CMK (cell line): ENCODE data around the gene SCAF11.

Source experiments
- DNase-seq: peaks from one replicate; pipeline ENCODE4 v3.0.0-alpha.2; 2010; ENCODE audit warnings: low read depth

The SCAF11 gene

GRCh38 chr12:45981075-45981837 lies 9.1 kb downstream of the SCAF11 start:
- no peak for DNase-seq

DNA sequence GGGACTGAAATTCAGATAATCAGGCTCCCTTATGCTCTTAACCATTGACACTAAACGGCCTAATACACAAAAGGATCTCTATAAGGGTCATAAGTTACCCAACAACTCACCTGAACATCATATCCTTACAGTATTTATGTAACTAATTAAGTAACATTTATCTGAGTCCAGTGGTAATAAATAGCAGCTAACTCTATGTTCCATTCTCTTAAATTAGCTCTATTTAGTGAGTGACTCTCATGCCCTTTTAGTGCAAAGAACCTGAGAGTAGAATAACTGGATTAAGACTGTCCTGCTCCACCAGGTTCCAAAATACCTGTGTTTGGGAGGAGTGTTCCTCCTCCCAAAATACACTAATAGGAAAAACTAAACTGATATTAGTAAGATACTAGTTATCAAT lies 9.8 kb downstream of the SCAF11 start:
- DNase-seq: no peak

- DNase-seq: no peak
These were observed 12.3 kb downstream of the SCAF11 start for GRCh38 chr12:45978108-45978507.

DNA sequence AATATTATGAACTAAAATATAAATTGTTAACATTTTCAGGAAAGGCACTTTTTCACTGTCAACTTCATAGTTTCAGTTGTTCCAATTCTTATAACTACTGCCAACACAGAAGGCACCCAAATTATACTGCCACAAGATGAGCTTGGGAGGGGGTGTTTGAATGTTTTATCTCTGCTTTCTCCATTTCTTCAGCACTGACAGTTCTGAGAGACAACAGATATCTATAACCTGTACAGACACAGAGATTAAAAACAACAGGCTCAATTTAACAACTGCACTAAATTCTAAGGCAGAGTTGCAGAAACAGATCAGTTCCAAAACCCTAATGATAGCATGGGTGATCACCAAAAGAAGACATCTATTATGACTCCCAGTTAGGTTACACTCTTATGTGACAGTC lies 12.8 kb downstream of the SCAF11 start:
- DNase-seq: no peak

DNA sequence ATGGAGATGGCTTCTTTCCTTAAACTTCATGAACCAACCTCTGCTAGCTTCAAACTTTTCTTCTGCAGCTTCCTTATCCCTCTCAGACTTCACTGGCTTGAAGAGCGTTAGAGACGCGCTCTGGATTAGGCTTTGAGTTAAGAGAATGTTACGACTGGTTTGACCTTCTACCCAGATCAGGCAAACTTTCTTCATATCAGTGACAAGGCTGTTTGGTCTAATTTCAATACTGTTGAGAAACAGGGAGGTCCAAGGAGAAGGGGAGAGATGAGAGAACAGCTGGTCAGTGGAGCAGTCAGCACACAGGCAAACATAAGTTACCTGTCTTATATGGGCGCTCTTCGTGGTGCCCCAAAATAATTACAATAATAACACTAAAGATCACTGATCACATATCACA lies 14.9 kb downstream of the SCAF11 start:
- no peak for DNase-seq

- DNase-seq: no peak
These were observed 15.5 kb downstream of the SCAF11 start for GRCh38 chr12:45974883-45975282.

DNA sequence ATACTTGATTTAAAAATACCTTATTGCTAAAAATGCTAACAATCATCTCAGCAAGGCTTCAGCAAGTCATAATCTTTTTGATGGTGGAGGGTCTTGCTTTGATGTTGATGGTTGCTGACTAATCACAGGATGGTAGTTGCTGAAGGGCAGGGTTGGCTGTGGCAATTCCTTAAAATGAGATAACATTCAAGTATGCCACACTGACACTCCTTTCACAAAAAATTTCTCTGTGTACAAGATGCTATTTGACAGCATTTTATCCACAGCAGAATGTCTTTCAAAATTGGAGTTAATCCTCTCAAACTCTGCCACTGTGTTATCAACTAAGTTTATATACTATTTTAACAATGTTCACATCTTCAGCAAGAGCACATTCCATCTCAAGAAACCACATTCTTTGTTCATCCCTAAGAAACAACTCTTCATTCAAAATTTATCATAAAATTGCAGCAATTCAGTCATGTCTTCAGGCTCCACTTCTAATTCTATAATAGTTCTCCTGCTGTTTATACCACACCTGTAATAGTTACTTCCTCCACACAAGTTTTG lies 16.1 kb downstream of the SCAF11 start:
- DNase-seq: no peak

- no peak for DNase-seq
These were observed 16.8 kb downstream of the SCAF11 start for GRCh38 chr12:45973526-45973925.

DNA sequence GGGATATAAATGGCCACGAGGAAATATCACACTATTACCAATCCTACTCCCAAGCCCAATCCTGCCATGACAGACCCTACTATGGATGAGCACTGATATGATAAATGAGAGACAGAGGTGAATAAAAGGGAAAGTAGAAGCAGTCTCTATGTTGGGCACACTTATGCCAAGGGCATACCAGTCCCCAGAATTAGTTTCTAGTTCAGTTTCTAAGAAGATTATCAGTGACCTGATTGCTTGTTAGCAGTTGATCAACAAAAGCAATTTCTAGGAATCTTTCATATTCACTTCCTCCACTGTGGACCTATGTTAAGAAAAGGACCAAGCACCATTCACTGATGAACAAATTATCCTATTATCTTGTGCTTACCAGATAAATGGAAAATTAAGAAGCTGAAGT lies 20.0 kb downstream of the SCAF11 start:
- no peak for DNase-seq

DNA sequence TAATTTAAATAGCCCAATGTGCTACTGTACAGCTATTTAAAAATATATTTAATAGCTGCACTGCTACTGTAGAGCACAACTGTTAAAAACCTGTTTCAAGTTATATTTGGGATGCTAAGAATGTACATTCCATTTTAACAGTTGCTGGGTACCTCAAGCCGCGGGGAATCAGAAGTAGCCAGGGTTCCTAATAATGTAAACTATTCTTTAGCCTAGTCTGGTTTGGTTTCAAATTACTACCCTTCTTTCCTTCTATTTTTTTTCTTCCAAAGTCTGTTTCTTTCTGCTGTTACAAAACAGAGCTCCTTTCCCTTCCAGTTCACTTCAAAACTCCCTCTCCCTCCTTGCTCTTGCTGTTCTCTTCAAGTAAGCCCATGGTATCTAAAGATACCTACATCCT lies 21.3 kb downstream of the SCAF11 start:
- DNase-seq: no peak

DNA sequence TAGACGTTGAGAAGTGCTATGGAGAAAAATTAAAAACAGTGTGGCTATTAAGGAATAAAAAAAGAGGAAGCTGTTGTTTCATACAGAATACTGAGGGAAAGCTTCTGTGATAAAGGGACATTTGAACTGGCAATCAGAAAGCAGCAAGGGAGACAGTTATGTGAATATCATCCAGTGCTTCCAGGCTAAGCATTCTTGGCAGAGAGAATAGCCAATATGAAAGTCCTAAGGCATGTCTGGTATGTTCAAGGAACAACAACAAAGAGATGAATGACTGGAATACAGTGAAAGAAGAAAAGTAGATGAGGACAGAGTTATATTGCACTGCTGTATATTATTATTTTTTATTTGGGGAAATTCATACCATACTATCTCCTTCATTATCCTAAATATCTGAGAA lies 23.9 kb downstream of the SCAF11 start:
- no peak for DNase-seq

DNA sequence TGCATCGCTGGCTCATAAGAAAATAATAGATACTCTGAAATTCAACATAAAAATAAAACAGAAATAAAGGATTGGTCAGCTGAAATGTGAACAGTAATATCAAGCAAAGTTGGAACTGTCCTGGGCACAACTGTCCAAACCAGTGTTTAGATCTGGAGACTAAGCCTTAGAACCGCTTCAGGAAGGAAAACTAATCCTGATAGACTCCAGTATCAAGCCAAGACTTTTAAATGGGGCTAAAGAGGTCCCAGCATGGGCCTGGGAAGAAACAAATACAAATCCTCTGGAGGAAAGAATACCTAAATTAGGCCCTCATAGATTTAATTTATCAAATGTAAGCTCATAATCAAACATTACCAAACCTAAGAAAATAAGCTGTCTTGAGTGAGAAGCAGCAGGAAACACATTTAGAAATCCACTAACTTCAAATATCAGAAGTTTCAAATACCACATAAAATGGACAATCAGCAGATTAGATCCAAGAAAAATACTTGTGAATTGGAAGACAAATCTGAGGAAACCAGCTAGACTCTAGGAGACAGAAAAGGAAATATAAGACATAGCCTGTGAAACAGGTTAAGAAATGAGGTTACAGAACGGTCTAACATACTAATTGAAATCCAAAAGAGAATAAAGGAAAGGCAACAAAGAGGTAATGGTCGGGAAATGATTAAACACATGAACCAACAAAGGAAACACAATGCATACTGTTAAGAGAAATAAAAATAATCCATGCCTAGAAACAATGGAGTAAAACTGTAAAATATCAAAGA lies 27.6 kb downstream of the SCAF11 start:
- no peak for DNase-seq

GRCh38 chr12:45959728-45960127 lies 30.6 kb downstream of the SCAF11 start:
- DNase-seq: no peak

DNA sequence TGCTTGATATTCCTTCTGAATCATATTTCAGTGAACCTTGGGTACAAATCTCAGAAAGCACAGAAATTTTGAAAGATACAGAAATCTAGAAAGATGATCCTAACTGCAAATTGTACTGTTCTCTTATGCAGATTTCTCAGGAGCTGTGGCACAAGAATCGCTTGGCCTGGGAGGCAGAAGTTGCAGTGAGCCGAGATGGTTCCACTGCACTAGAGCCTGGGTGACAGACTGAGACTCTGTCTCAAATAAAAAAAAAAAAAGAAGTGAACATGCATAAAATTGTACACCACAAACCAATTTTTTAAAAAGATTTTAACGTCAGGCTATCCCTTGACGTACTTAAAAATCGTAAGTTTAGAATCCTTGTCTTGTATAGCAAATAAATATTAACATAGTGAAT lies 31.3 kb downstream of the SCAF11 start:
- no peak for DNase-seq

- no peak for DNase-seq
These were observed 41.8 kb downstream of the SCAF11 start for GRCh38 chr12:45948546-45948945.

GRCh38 chr12:45946435-45946834 lies 43.9 kb downstream of the SCAF11 start:
- DNase-seq: no peak

DNA sequence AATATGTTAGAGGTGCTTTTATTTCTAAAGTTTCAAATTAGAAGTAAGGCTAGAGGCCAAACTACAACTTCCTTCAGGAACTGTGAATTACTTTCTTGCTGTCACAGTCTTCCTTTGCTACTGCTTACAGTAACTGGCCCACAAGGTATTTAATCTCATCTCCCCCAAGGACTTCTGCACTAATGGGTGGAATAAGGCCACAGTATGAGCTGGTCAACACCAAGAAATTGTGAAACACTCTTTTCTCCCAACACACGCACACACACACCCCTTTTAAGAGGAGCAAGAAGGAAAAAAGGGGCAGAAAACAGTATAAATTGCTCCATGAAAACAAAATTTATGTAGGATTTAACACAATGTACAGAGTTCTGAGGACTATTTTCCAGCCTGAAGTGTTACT lies 45.6 kb downstream of the SCAF11 start:
- no peak for DNase-seq

DNA sequence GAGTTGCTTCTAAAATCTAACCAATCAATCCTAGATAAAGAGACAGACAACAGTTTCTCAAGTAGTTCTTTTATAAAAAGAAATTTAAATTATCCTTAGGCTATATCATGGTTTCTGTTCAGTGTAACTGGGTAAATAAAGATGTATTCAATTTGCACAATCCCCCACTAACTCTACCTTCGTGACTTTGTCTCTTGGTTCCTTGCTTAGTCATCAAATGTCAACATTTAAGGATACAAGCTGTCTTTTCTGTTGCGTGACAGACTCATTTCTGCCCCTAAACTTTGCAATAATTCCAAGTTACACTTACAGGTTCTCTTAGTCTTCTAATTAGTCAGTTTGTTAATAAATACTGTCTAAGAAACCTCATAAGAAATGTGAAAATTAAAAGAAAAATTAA lies 50.6 kb downstream of the SCAF11 start:
- no peak for DNase-seq

- DNase-seq: no peak
These were observed 51.8 kb downstream of the SCAF11 start for GRCh38 chr12:45938566-45938965.

- DNase-seq: no peak
These were observed 55.4 kb downstream of the SCAF11 start for GRCh38 chr12:45934956-45935355.

- no peak for DNase-seq
These were observed 56.9 kb downstream of the SCAF11 start for GRCh38 chr12:45933504-45933903.

GRCh38 chr12:45930369-45930768 lies 60.0 kb downstream of the SCAF11 start:
- DNase-seq: no peak

GRCh38 chr12:45928309-45928708 lies 62.1 kb downstream of the SCAF11 start:
- DNase-seq: no peak
